COR-L47 (cell line): ENCODE results near the gene UTF1.
"Not testable (repeated sequence)": the region's sequence is repeated elsewhere in the genome, so short reads cannot be mapped to it uniquely, and the experiment has no call there.

ENCODE experiments used
- DNase-seq: peaks from one replicate; lab custom pipeline; 2025; lab: John Stamatoyannopoulos, UW

The UTF1 gene

DNA sequence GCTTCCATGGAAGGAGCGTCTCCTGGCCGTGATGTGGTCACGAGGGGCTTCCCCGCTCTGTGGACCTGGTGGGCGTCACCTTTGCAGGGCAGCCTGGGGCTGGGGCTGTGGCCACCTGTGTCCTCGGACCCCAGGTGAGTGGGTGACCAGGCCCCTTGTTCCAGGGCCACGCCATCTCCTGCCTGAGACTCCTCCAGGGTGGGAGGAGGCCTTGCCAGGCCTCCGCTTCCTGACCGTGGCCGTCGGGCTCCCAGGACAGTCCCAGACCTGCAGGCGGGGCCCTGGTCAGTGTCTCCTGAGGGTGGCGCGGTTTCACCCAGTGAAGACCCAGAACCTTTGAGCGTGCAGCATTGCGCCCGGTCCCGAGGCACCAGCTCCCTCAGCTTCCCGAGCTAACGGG is 20.4 kb upstream of the UTF1 start:
- no peak for DNase-seq

DNA sequence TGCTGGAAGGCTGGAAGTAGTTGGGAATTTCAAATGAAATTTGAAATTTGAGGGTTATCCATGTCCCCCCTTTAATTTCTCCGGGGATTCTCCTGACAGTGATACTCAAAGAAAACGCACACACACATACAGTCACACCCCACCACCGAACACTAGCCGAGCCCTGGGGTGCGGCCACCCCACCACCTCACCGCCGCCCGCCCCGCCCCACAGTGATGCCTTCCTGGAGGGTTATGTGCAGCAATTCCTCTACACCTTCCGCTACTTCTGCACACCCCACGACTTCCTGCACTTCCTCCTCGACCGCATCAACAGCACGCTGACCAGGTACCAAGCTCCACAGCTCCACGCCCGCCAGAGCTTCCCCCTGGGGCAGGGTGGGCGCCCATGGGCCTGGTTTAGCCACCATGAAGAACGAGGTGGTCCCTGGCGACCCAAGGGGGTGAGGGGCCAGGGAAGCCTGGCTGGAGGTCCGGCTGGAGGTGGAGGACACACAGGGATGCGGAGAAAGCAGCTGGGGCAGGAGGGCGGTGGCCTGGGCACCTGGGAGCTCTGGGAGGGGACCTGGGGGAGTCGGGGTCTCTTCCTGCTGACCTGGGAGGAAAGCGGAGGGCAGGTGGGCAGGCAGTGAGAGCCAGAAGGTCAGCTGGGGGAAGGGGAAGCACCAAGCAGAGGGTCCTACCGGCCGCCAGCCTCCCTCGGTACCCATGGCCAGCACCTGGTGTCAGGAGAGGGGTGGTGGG is 19.4 kb upstream of the UTF1 start:
- DNase-seq = no peak

- no peak for DNase-seq
These were observed 18.7 kb upstream of the UTF1 start for GRCh38 chr10:133211141-133211830.

- no peak for DNase-seq
These were observed 17.8 kb upstream of the UTF1 start for GRCh38 chr10:133211959-133212852.

DNA sequence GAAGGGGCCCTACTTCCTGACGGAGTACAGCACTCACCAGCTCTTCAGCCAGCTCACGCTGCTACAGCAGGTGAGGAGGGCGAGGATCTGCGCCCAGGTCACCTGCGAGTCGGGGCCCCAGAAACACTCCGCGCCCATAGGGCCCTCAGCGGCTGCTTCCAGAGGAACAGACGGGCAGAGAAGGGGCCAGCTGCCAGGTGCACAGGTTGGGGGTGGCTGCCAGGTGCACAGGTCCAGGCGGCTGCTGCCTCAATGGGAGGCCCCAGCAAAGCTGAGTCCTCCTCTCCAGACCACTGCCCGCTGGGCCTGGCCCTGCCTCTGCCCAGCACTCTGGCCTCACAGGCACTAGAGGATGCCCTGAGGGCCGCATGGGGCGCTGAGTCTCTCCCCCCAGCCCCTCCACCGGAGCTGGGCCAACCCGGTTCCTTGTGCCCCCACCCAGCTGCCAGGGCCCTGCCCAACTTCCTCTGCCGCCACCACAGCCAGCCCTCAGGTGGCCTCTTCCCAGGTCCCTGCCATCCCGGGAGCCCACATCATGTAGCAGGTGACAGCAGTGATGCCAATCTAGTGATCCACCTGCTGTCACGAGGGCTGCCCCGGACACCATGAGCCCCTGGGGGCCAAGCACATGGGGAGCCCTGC is 17.0 kb upstream of the UTF1 start:
- no peak for DNase-seq

- DNase-seq = no peak
These were observed 16.2 kb upstream of the UTF1 start for GRCh38 chr10:133213641-133214467.

DNA sequence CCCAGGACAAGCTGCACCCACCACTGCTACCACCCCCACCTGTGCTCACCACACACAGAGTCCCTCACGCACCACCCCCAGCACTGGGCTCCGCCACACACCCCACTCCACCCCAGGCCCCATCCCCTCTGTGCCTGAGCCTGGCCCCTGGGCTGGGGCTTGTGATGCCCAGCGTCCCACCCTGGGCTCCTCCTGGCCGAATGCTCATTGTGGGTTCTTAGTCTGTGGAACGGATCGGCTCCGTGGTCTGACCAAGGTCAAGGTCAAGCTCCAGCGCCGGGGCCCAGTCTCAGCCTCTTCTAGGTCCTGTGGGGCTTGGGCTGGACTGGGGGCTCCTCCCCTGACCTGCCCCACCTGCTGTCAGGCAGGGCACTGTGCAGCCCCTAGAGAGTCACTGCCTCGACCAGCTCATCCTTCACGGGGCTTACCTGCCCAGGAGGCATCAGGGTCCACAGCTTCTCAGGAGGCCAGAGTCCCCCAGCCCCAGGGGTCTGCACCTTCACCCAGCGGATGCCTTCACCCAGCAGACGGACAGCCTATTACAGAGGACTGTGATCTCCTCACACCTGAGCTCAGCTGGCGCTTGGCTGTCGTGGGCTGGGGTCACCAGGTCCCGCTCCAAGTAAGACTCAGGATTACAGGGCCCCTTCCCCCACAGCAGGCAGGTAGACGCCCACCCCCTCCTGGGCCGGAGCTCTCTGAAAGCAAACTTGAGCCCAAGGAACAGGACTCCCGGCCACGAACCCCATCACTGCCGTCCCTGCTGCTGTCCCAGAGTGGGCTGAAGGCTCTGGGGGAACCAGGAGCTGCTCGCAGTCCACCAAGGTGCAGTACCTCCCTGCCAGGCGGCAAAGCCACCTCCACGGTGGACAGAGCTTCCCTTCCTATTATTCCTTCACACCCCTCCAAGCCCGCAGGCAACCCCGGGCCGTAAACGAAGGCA is 15.3 kb upstream of the UTF1 start:
- no peak for DNase-seq

DNA sequence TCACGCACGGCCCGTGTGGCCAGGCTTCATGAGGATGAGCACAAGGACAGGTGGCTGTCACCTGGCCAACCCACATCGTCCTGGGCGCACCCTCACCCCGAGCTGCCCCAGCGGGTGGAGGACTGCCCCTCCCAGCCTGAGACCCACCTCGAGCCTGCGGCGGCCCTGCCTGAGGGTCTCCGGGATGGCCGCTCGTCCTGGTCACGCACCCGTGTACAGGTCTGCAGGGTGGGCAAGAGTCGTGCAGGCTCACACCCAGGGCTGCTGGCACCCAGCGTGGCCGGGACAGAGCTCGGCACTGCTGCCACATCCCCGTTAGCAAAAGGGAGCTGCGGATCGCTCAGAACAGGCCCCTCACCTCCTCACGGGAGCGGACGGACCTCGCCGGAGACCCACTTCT is 14.4 kb upstream of the UTF1 start:
- no peak for DNase-seq

- DNase-seq = no peak
These were observed 13.2 kb upstream of the UTF1 start for GRCh38 chr10:133216776-133217175.

- DNase-seq = no peak
These were observed 12.0 kb upstream of the UTF1 start for GRCh38 chr10:133217800-133218589.

DNA sequence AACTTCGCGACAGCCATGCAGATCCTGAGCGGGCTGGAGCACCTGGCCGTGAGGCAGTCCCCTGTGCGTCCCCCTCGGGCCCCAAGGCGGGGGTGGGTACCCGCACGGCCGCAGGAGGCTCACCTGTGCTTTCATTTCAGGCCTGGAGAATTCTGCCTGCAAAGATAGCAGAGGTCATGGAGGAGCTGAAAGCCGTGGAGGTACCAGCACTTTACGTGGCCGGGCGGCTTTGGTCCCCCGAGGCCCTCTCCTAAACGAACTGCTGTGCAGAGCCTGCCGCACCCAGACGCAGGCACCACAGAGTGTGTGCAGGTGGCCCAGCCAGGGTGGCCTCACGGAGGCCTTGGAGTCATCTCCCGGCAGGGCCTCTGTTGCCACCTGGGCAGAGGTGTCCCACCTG is 11.1 kb upstream of the UTF1 start:
- DNase-seq = no peak

GRCh38 chr10:133219782-133220181 is 10.2 kb upstream of the UTF1 start:
- DNase-seq = no peak

DNA sequence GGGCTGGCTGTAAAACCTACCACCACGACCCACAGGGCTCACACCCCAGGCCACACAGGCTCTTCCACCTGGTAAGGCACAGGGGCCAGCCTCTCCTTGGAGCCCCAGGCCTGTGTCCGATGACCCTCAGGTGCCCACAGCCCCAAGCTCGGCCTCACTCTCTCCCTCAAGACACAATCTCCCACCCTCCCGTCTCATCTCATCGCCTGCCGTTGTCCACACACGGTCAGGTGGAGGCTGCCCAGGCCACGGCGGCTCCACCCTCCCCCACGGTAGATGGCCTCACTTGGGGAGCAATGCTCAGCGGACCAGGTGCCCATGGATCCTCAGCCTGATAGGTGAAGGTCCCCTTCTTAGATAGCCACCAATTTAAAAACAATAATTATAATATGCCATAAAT is 8.7 kb upstream of the UTF1 start:
- no peak for DNase-seq

DNA sequence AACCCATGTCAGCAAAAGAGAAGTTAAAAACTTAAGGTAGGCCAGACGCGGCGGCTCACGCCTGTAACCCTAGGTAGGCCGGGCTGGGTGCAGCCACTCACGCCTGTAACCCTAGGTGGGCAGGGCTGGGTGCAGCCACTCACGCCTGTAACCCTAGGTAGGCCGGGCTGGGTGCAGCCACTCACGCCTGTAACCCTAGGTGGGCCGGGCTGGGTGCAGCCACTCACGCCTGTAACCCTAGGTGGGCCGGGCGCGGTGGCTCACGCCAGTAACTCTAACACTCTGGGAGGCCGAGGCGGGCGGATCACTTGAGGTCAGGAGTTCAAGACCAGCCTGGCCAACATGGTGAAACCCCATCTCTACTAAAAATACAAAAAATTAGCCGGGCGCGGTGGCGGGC is 8.3 kb upstream of the UTF1 start:
- DNase-seq = not testable (repeated sequence)

- DNase-seq = no peak
These were observed 5.9 kb upstream of the UTF1 start for GRCh38 chr10:133224076-133224475.

DNA sequence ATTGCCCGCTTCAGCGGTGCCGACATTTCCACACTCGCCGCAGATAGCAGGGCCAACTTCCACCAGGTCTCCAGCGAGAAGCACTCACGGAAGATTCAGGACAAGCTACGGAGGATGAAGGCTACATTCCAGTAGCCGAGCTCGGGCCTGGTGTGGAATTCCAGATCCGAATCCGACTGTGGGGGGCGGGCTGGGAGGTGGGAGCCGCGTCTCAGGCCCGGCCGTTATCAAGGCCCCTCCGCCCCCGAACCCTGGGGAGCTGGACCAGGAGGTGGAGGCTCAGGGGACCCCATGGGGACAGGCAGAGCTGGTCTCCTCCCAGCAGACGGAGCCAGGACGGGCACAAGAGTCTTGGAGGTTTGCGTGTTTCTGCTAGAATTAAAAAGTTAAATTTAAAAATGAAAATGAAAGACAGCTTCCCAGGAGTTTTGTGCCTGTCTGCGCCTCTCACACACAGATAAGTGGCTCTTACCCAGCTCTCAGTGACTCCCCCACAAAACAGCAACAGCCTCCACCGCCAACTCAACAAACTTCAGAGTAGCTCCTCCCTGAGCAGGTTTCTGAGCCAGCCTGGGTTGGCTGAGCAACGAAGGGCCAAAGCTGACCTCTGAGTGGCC is 5.2 kb upstream of the UTF1 start:
- DNase-seq = no peak

DNA sequence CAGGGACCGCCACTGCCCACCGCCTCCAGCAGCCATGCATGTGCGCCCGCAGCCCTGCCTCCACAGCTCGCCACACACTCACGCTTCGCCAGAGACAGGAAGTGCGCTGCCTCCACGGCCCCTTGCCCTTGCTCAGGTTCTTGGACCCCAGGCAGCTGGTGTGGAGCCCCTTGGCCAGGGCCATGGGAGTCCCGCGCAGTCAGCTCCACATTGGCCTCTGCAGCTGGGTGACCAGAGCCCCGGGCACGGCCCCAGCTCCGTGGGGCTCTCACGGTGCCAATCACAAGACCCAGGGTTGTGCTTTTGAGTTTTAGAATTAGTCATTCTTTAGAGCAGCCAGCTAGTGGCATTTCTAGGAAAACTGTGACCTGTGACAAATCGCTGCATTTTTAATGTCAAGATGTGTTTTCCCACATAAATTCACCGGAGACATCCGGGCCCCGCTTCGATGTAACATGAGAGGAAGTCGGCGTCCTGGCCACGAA is 4.3 kb upstream of the UTF1 start:
- DNase-seq = no peak

GRCh38 chr10:133226251-133226808 is 3.7 kb upstream of the UTF1 start:
- DNase-seq = no peak
